ENCODE data around the gene PRRT1B.
A peak's percentile ranks its signal among the peaks of the same experiment; 100 is the strongest.

Gene PRRT1B

DNA sequence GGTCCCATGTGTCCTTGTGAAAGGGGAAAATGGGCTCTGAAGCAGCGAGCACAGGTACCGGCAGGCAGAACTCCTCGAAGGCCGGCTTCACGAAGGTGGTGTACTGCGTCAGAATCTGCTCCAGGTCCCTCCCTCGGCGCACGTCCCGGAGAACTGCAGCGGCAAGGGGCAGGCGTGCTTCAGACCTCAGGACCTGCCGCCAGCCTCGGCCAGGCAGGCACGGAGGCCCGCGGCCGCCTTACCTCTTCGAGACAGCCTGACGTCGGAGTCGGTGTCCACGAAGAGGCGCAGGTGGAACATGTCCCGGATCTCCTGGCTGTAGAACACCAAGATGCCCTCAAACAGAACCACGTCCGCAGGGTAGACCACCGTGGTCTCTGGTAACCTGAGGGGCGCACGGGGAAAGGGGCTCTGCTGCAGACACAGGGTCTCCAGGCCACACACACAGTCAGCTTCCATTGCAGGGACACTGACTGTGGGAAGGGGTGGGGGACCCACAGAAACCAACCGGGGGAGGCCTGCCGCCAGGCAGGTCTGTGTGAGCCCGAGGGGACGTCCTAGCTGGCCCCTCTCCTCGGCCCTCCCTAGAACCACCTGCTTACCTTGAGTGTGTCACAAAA lies 16.3 kb upstream of the PRRT1B start:
- Histone ChIP-seq H3K4me2 (ENCODE audit: low read length) (no peak overlapping the region), H3K9me3 (ENCODE audit: insufficient read depth, low read length) (no peaks in the 10 kb centered on the region), H3K27ac (ENCODE audit: low read length) (no peak overlapping the region), H3K9ac (ENCODE audit: low read length) (no peak overlapping the region), H2AFZ (ENCODE audit: low read depth, low read length) (no peak overlapping the region), H4K20me1 (ENCODE audit: insufficient read depth, low read length) (no peaks in the 10 kb centered on the region), H3K4me3 (ENCODE audit: low read length) (no peak overlapping the region), H3K27me3 (ENCODE audit: low read depth, low read length) (no peaks in the 10 kb centered on the region), H3K36me3 (replicated peaks; ENCODE audit: low read depth, low read length) (peaks cover 23% of the 10 kb centered on the region), H3K79me2 (ENCODE audit: low read length) (peaks cover 13% of the 10 kb centered on the region), H3K4me1 (ENCODE audit: low read length) (peaks cover 10% of the 10 kb centered on the region; the same call in 1 of the 2 replicates)
- TF ChIP-seq, protein P1, sequence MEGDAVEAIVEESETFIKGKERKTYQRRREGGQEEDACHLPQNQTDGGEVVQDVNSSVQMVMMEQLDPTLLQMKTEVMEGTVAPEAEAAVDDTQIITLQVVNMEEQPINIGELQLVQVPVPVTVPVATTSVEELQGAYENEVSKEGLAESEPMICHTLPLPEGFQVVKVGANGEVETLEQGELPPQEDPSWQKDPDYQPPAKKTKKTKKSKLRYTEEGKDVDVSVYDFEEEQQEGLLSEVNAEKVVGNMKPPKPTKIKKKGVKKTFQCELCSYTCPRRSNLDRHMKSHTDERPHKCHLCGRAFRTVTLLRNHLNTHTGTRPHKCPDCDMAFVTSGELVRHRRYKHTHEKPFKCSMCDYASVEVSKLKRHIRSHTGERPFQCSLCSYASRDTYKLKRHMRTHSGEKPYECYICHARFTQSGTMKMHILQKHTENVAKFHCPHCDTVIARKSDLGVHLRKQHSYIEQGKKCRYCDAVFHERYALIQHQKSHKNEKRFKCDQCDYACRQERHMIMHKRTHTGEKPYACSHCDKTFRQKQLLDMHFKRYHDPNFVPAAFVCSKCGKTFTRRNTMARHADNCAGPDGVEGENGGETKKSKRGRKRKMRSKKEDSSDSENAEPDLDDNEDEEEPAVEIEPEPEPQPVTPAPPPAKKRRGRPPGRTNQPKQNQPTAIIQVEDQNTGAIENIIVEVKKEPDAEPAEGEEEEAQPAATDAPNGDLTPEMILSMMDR (IDR thresholded peaks at IDR 0.05; ENCODE audit: low read depth, low read length) = no peak
- TF ChIP-seq EZH2phosphoT487 (IDR thresholded peaks at IDR 0.05; ENCODE audit: low read depth) = no peak

DNA sequence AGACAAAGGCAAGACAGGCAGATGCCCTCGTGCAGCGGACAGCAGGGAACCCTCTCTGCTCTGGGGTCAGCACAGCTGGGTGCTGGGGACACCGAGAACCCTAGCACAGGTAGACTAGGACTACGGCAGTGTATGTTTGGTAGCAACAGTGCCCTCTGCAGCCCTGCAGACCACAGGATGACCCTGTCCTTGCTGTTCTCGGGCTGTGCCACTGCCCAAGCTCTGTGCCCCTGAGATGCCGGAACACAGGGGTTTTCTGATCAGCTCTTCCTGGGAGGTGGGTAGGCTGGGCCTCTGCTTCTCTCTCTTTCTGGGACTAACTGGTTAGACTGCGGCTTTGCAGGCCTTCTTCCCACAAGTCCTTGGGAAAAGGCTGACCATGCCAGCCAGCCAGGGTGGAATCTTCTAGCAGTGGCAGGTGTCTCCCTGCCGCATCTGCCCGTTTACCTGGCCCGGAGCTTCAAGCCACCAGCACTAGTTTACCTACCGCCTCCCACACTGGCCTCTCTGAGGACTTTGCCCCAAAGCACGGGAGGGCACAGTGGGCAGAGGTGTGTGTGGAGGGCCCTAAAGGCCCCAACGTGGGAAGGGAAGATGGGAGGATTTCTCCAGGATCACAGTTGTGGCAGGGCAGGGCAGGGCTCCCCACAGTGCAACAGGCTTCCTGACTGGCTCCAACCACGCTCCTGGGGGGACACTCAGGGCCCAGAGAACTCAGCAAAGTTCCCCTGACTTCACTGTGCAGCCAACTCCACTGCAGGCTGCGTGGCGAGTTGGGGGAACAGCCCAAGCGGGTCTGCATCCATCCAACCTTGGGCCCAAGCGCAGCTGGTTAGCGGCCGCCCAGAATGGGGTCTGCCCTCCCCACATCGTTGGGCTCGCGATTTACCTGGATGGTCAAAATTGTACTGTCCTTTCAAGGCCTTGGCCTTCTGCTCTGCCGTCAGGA lies 15.5 kb upstream of the PRRT1B start:
- H3K79me2 ChIP-seq (ENCODE audit: low read length) = peaks cover 13% of the 10 kb centered on the region
- no peaks in the 10 kb centered on the region for H4K20me1 ChIP-seq (ENCODE audit: insufficient read depth, low read length)
- peaks cover 15% of the 10 kb centered on the region for H3K36me3 ChIP-seq (replicated peaks; ENCODE audit: low read depth, low read length)
- H3K9ac ChIP-seq (ENCODE audit: low read length) = peak overlapping the region; percentile 84
- H3K9me3 ChIP-seq (ENCODE audit: insufficient read depth, low read length) = no peaks in the 10 kb centered on the region
- no peaks in the 10 kb centered on the region for H3K27me3 ChIP-seq (ENCODE audit: low read depth, low read length)
- H2AFZ ChIP-seq (ENCODE audit: low read depth, low read length) = no peak overlapping the region
- no peak overlapping the region for H3K27ac ChIP-seq (ENCODE audit: low read length)
- H3K4me2 ChIP-seq (ENCODE audit: low read length) = peak overlapping the region; percentile 86
- peaks cover 10% of the 10 kb centered on the region; the same call in 1 of the 2 replicates for H3K4me1 ChIP-seq (ENCODE audit: low read length)
- H3K4me3 ChIP-seq (ENCODE audit: low read length) = peak overlapping the region; percentile 96
- TF ChIP-seq EZH2phosphoT487 (IDR thresholded peaks at IDR 0.05; ENCODE audit: low read depth) = no peak
- TF ChIP-seq, protein P1 (IDR thresholded peaks at IDR 0.05; ENCODE audit: low read depth, low read length) = no peak

DNA sequence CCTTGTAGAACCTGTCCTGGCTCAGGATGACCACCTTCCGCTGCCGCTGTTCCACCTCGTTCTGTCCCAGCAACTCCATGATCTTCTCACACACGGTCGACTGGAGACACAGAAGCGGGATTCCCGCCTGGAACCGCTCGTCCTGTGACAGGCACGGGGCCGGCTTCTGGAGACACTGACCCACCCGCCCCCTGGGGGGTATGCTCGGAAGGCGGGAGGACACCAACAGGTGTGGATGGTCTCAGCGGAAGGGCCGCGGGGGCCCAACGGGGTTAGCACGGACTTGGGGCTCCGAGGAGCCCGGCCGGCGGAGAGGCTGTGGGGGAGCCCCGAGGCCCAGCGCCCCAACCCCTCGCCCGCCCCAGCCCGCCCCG lies 14.8 kb upstream of the PRRT1B start:
- H3K4me3 ChIP-seq (ENCODE audit: low read length) = peak overlapping the region; percentile 96
- H3K9me3 ChIP-seq (ENCODE audit: insufficient read depth, low read length) = no peaks in the 10 kb centered on the region
- no peak overlapping the region for H2AFZ ChIP-seq (ENCODE audit: low read depth, low read length)
- peak overlapping the region; percentile 86 for H3K4me2 ChIP-seq (ENCODE audit: low read length)
- peak overlapping the region; percentile 84 for H3K9ac ChIP-seq (ENCODE audit: low read length)
- TF ChIP-seq EZH2phosphoT487 (IDR thresholded peaks at IDR 0.05; ENCODE audit: low read depth) = no peak
- TF ChIP-seq, protein P1 (IDR thresholded peaks at IDR 0.05; ENCODE audit: low read depth, low read length) = peak; percentile 15
- no peak overlapping the region for H3K27ac ChIP-seq (ENCODE audit: low read length)
- H3K79me2 ChIP-seq (ENCODE audit: low read length) = peaks cover 13% of the 10 kb centered on the region
- H4K20me1 ChIP-seq (ENCODE audit: insufficient read depth, low read length) = no peaks in the 10 kb centered on the region
- no peaks in the 10 kb centered on the region for H3K27me3 ChIP-seq (ENCODE audit: low read depth, low read length)
- H3K36me3 ChIP-seq (replicated peaks; ENCODE audit: low read depth, low read length) = peaks cover 11% of the 10 kb centered on the region
- peaks cover 10% of the 10 kb centered on the region; the same call in 1 of the 2 replicates for H3K4me1 ChIP-seq (ENCODE audit: low read length)

Measured in OCI-LY3 (cell line).